Stimulated activated CD4-positive, alpha-beta T cell treated with anti-CD3 and anti-CD28 coated beads, Interleukin-4, amount 100 ng/mL, for 1 hour (primary cell): ENCODE results near the gene DOK3.

Source experiments
- DNase-seq: peaks from one replicate; pipeline ENCODE4 v3.0.0-alpha.2; 2020

The DOK3 gene

GRCh38 chr5:177462021-177462670, 47.5 kb downstream of the DOK3 start:
- no peak for DNase-seq

GRCh38 chr5:177459819-177460628, 49.6 kb downstream of the DOK3 start:
- DNase-seq: no peak

- DNase-seq: no peak
Measured at GRCh38 chr5:177459357-177459756, 50.3 kb downstream of the DOK3 start.

GRCh38 chr5:177458912-177459350, 50.7 kb downstream of the DOK3 start:
- DNase-seq: no peak

- no peak for DNase-seq
Measured at GRCh38 chr5:177457852-177458681, 51.6 kb downstream of the DOK3 start.

GRCh38 chr5:177456976-177457851, 52.4 kb downstream of the DOK3 start:
- peak; percentile 42 for DNase-seq

- no peak for DNase-seq
Measured at GRCh38 chr5:177456591-177456964, 53.0 kb downstream of the DOK3 start.

GRCh38 chr5:177455661-177456590, 53.7 kb downstream of the DOK3 start:
- peak; percentile 97 for DNase-seq

GRCh38 chr5:177455036-177455660, 54.5 kb downstream of the DOK3 start:
- DNase-seq: peak; percentile 95

GRCh38 chr5:177454397-177455035, 55.1 kb downstream of the DOK3 start:
- DNase-seq: peak; percentile 94

GRCh38 chr5:177453852-177454396, 55.7 kb downstream of the DOK3 start:
- no peak for DNase-seq

- DNase-seq: no peak
Measured at GRCh38 chr5:177452688-177453638, 56.7 kb downstream of the DOK3 start.
